Renal cortex interstitium (tissue), 11 donors: ENCODE measurements around the gene NOL8. TPM values are rescaled to one million over a fixed set of nuclear protein-coding genes. Genes with fewer than 3 reads are reported as not detected.

ENCODE experiments used
- DNase-seq, 11 donors: peaks; one replicate each; pipeline ENCODE4 v3.0.0-alpha.2; 2013; ENCODE audit warnings: low read depth in 9 of 11, low spot score in 4 of 11; ENCODE audit errors: extremely low read depth in 1 of 11
- polyA plus RNA-seq, 3 donors: library from polyadenylated mRNA; unstranded; fragments of 120-200 nt; gene quantifications; one replicate each; pipeline ENCODE4 v1.2.1, GENCODE V29; 2013; ENCODE audit not compliant: insufficient read length in 3 of 3

The NOL8 gene
- polyA plus RNA-seq, 3 donors: 41.8 to 61.8 (median 48.8) TPM

- peak in 1 of 11 donors; percentile 12 for DNase-seq
Measured at GRCh38 chr9:92324889-92325268, 271 bp downstream of the NOL8 start.

- no peak for DNase-seq
Measured at GRCh38 chr9:92324431-92324830, 719 bp downstream of the NOL8 start.

GRCh38 chr9:92315456-92315855 is 9.7 kb downstream of the NOL8 start:
- no peak for DNase-seq

- no peak for DNase-seq
Measured at GRCh38 chr9:92313624-92314012, 11.5 kb downstream of the NOL8 start.

GRCh38 chr9:92312887-92313623 is 12.1 kb downstream of the NOL8 start:
- no peak for DNase-seq

- no peak for DNase-seq
Measured at GRCh38 chr9:92310562-92310961, 14.6 kb downstream of the NOL8 start.

GRCh38 chr9:92308893-92309292 is 16.3 kb downstream of the NOL8 start:
- DNase-seq: no peak

GRCh38 chr9:92300936-92301335 is 24.2 kb downstream of the NOL8 start:
- no peak for DNase-seq

- DNase-seq: no peak
Measured at GRCh38 chr9:92299116-92299515, 26.0 kb downstream of the NOL8 start.

- DNase-seq: no peak
Measured at GRCh38 chr9:92298036-92298435, 27.1 kb downstream of the NOL8 start.

GRCh38 chr9:92297611-92298010 is 27.5 kb downstream of the NOL8 start:
- DNase-seq: no peak

GRCh38 chr9:92295827-92296258 is 29.3 kb downstream of the NOL8 start:
- DNase-seq: no peak

- DNase-seq: no peak
Measured at GRCh38 chr9:92295240-92295790, 29.8 kb downstream of the NOL8 start.

- peak in 1 of 11 donors; percentile 13 for DNase-seq
Measured at GRCh38 chr9:92294297-92294676, 30.9 kb downstream of the NOL8 start.

- DNase-seq: peak; percentile 93 to 98 (median 97)
Measured at GRCh38 chr9:92293452-92294296, 31.5 kb downstream of the NOL8 start, which contains the start of gene IARS1. Gene IARS1, minus strand, starts transcription at chr9:92293697. Its CDS starts 4,278 bp downstream, at chr9:92289419.

- no peak for DNase-seq
Measured at GRCh38 chr9:92293075-92293354, 32.1 kb downstream of the NOL8 start.

GRCh38 chr9:92292338-92293074 is 32.6 kb downstream of the NOL8 start:
- DNase-seq: no peak

GRCh38 chr9:92291577-92291976 is 33.6 kb downstream of the NOL8 start:
- no peak for DNase-seq

GRCh38 chr9:92290785-92291429 is 34.2 kb downstream of the NOL8 start:
- DNase-seq: no peak
